A673 (cell line): ENCODE measurements around the gene ELAVL1.

Source experiments
- EZH2 ChIP-seq: fragments of 200-600 bp; sonication (generic); IDR thresholded peaks from 2 replicates; pipeline ENCODE4 v1.6.1; 2017; ENCODE audit warnings: borderline replicate concordance, low read depth, mild to moderate bottlenecking, mixed read lengths, antibody characterized with exemption, low read length; ENCODE audit not compliant: poor library complexity, severe bottlenecking
- TF ChIP-seq, protein P1 (sequence below): fragments of 300-800, 200-600 bp; sonication (generic); conservative IDR thresholded peaks from 2 replicates; pipeline ENCODE4 v1.5.1; 2017; ENCODE audit warnings: low read depth, mild to moderate bottlenecking, antibody characterized with exemption, low read length, moderate library complexity, mixed read lengths

GRCh38 chr19:7933828-7934725 is 71.4 kb downstream of the ELAVL1 start:
- TF ChIP-seq, protein P1, sequence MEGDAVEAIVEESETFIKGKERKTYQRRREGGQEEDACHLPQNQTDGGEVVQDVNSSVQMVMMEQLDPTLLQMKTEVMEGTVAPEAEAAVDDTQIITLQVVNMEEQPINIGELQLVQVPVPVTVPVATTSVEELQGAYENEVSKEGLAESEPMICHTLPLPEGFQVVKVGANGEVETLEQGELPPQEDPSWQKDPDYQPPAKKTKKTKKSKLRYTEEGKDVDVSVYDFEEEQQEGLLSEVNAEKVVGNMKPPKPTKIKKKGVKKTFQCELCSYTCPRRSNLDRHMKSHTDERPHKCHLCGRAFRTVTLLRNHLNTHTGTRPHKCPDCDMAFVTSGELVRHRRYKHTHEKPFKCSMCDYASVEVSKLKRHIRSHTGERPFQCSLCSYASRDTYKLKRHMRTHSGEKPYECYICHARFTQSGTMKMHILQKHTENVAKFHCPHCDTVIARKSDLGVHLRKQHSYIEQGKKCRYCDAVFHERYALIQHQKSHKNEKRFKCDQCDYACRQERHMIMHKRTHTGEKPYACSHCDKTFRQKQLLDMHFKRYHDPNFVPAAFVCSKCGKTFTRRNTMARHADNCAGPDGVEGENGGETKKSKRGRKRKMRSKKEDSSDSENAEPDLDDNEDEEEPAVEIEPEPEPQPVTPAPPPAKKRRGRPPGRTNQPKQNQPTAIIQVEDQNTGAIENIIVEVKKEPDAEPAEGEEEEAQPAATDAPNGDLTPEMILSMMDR: 0 out of 2 replicates have a peak, but pooled peaks have one; percentile 7
- TF ChIP-seq EZH2: no peak
